K562 (cell line): ENCODE results near the gene GOLGA2. TPM values are rescaled to one million over a fixed set of nuclear protein-coding genes. Genes with fewer than 3 reads are reported as not detected.
A peak's percentile ranks its signal among the peaks of the same experiment; 100 is the strongest.

Experiments used
- ATF3 ChIP-seq, 2 experiments: fragments of 450-650 bp in 1 of 2; sonication (generic) in 1 of 2; formaldehyde crosslinking in 1 of 2; IDR thresholded peaks in 1 of 2; conservative IDR thresholded peaks in 1 of 2; 2 replicates each; pipeline versions ENCODE4 v1.6.1 to v1.8.1; 2016 to 2023; ENCODE audit warnings: mild to moderate bottlenecking in 2 of 2, moderate library complexity in 2 of 2, inconsistent platforms in 1 of 2, missing genetic modification reagents in 1 of 2
- GABPB1 ChIP-seq: sonication (generic); formaldehyde crosslinking; IDR thresholded peaks from 2 replicates; pipeline ENCODE4 v1.8.0; 2022; ENCODE audit warnings: mild to moderate bottlenecking, missing genetic modification reagents
- GTF2B ChIP-seq: IDR thresholded peaks from 2 replicates; pipeline ENCODE4 v1.6.1; 2011; ENCODE audit not compliant: insufficient read length; ENCODE audit errors: extremely low read depth
- HDGF ChIP-seq: fragments of 450-650 bp; IDR thresholded peaks from 2 replicates; pipeline ENCODE4 v1.6.1; 2016
- HNRNPLL ChIP-seq: fragments of 200-400 bp; formaldehyde crosslinking; IDR thresholded peaks from 2 replicates; pipeline ENCODE4 v1.6.1; 2017; ENCODE audit warnings: low read length, low read depth, mild to moderate bottlenecking; ENCODE audit not compliant: poor library complexity, severe bottlenecking
- MAFF ChIP-seq: IDR thresholded peaks from 2 replicates; pipeline ENCODE4 v1.6.1; 2012; ENCODE audit warnings: low read length, improper control_type of control experiment
- MAFG ChIP-seq: fragments of 450-650 bp; conservative IDR thresholded peaks from 2 replicates; pipeline ENCODE4 v1.6.1; 2016; ENCODE audit warnings: missing genetic modification characterization, missing compliant biosample characterization
- MAFK ChIP-seq: IDR thresholded peaks from 2 replicates; pipeline ENCODE4 v1.6.1; 2011; ENCODE audit warnings: low read length, improper control_type of control experiment
- MITF ChIP-seq: IDR thresholded peaks from 2 replicates; pipeline ENCODE4 v1.6.1; 2014; ENCODE audit warnings: antibody characterized with exemption
- RBM15 ChIP-seq: fragments of 200-400 bp; formaldehyde crosslinking; IDR thresholded peaks from 2 replicates; pipeline ENCODE4 v1.6.1; 2018; ENCODE audit warnings: mild to moderate bottlenecking, low read length, moderate library complexity; ENCODE audit not compliant: insufficient read depth
- TOE1 ChIP-seq, 2 experiments: fragments of 450-650 bp in 1 of 2; sonication (generic) in 1 of 2; formaldehyde crosslinking in 1 of 2; IDR thresholded peaks; 2 replicates each; pipeline versions ENCODE4 v1.7.1 to v1.8.0; 2016 to 2022; ENCODE audit warnings: borderline replicate concordance in 2 of 2, mild to moderate bottlenecking in 2 of 2, antibody characterized with exemption in 1 of 2, inconsistent platforms in 1 of 2, low read depth in 1 of 2, missing genetic modification reagents in 1 of 2, moderate library complexity in 1 of 2
- polyA plus RNA-seq, 8 experiments: library from polyadenylated mRNA; depleted of rRNA in 4 of 8; stranded (reverse) in 5 of 8; unstranded in 3 of 8; fragments of >200 nt; fragmentation: Nextera tagmentation in 2 of 8; fragmentation: Illumina TruSeq in 1 of 8; extraction: Ambion mirVana in 2 of 8; extraction: Trizol in 1 of 8; gene quantifications; 2 replicates each; pipeline versions ENCODE4 v1.2.1 to v1.2.3, GENCODE V29; 2011 to 2014; ENCODE audit warnings: inconsistent platforms in 1 of 8, missing spikeins in 1 of 8
- total RNA-seq, 7 experiments: library from RNA; depleted of rRNA in 6 of 7; stranded (reverse); fragments of >200 nt in 6 of 7; fragmentation: Illumina TruSeq in 2 of 7; extraction: Trizol in 2 of 7; gene quantifications; 2 replicates each; pipeline versions ENCODE4 v1.2.1 to v1.2.3, GENCODE V29; 2011 to 2021; ENCODE audit warnings: low replicate concordance in 1 of 7
- TF ChIP-seq, protein P1 (sequence below): fragments of 450-650 bp; conservative IDR thresholded peaks from 2 replicates; pipeline ENCODE4 v1.6.1; 2016; ENCODE audit warnings: missing genetic modification characterization, low read depth, mild to moderate bottlenecking, control low read depth, missing compliant biosample characterization
- TF ChIP-seq, protein P2 (sequence below): fragments of 450-650 bp; IDR thresholded peaks from 2 replicates; pipeline ENCODE4 v1.6.1; 2016; ENCODE audit warnings: antibody characterized with exemption

The GOLGA2 gene
- total and polyA plus RNA-seq, 9 of the 15 experiments (the other 6 are each of a cell fraction or from before 2014, with no cell fraction given): 15.7 to 138 (median 76.0) TPM

GRCh38 chr9:128214571-128215490, 61.0 kb downstream of the GOLGA2 start (continued):
- TF ChIP-seq MITF (no peak), GTF2B (no peak), HDGF (no peak), TOE1 (IDR thresholded peaks at IDR 0.05; ENCODE audit: borderline replicate concordance) (no peak), TOE1 (CRISPR knock-in tag; IDR thresholded peaks at IDR 0.05; ENCODE audit: borderline replicate concordance, low read depth) (no peak), GABPB1 (CRISPR knock-in tag) (no peak), RBM15 (no peak), ATF3 (IDR thresholded peaks at IDR 0.05) (no peak), ATF3 (CRISPR knock-in tag; conservative IDR thresholded peaks at IDR 0.05) (0 out of 2 replicates have a peak, but pooled peaks have one; percentile 35), MAFK (peak; percentile 66), MAFG (tag) (peak; percentile 68), HNRNPLL (peak; percentile 20), MAFF (peak; percentile 54)
- TF ChIP-seq, protein P1, sequence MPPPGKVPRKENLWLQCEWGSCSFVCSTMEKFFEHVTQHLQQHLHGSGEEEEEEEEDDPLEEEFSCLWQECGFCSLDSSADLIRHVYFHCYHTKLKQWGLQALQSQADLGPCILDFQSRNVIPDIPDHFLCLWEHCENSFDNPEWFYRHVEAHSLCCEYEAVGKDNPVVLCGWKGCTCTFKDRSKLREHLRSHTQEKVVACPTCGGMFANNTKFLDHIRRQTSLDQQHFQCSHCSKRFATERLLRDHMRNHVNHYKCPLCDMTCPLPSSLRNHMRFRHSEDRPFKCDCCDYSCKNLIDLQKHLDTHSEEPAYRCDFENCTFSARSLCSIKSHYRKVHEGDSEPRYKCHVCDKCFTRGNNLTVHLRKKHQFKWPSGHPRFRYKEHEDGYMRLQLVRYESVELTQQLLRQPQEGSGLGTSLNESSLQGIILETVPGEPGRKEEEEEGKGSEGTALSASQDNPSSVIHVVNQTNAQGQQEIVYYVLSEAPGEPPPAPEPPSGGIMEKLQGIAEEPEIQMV (tag): no peak
- TF ChIP-seq, protein P2, sequence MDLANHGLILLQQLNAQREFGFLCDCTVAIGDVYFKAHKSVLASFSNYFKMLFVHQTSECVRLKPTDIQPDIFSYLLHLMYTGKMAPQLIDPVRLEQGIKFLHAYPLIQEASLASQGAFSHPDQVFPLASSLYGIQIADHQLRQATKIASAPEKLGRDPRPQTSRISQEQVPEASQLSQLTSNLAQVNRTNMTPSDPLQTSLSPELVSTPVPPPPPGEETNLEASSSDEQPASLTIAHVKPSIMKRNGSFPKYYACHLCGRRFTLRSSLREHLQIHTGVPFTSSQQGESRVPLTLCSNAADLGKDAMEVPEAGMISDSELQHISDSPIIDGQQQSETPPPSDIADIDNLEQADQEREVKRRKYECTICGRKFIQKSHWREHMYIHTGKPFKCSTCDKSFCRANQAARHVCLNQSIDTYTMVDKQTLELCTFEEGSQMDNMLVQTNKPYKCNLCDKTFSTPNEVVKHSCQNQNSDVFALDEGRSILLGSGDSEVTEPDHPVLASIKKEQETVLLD: 0 out of 2 replicates have a peak, but pooled peaks have one; percentile 10
- TF ChIP-seq, all 486 proteins: peak for 10
